KMS-11 (cell line): ENCODE measurements around the gene KLHL21.

Source experiments
- H2AFZ ChIP-seq: fragments of 200-600 bp; sonication (generic); 2 replicates; pipeline ENCODE4 v1.6.1; 2016; ENCODE audit warnings: antibody characterized with exemption, mixed run types, low read depth
- H3K27ac ChIP-seq: fragments of 200-600 bp; sonication (generic); 2 replicates; pipeline ENCODE4 v1.6.1; 2016; ENCODE audit warnings: mild to moderate bottlenecking, mixed run types
- H3K27me3 ChIP-seq: fragments of 200-600 bp; sonication (generic); 2 replicates; pipeline ENCODE4 v1.6.1; 2017; ENCODE audit warnings: mild to moderate bottlenecking, low read depth, mixed run types, moderate library complexity; ENCODE audit not compliant: insufficient read depth
- H3K36me3 ChIP-seq: fragments of 200-600 bp; sonication (generic); 2 replicates; pipeline ENCODE4 v1.6.1; 2017; ENCODE audit warnings: mild to moderate bottlenecking, mixed run types; ENCODE audit not compliant: insufficient read depth
- H3K4me1 ChIP-seq: fragments of 200-600 bp; sonication (generic); 2 replicates; pipeline ENCODE4 v1.6.1; 2016; ENCODE audit warnings: mild to moderate bottlenecking, low read depth, mixed run types; ENCODE audit not compliant: poor library complexity, severe bottlenecking
- H3K4me2 ChIP-seq: fragments of 200-600 bp; sonication (generic); 2 replicates; pipeline ENCODE4 v1.7.0; 2016; ENCODE audit warnings: mild to moderate bottlenecking, mixed run types
- H3K4me3 ChIP-seq: fragments of 200-600 bp; sonication (generic); IDR thresholded peaks from 2 replicates; pipeline ENCODE4 v1.6.1; 2017; ENCODE audit warnings: low read depth, low read length, mixed read lengths; ENCODE audit not compliant: insufficient read depth
- H3K79me2 ChIP-seq: fragments of 200-600 bp; sonication (generic); 2 replicates; pipeline ENCODE4 v1.6.1; 2016; ENCODE audit warnings: low read depth, mixed run types; ENCODE audit not compliant: insufficient read depth
- H3K9ac ChIP-seq: fragments of 200-600 bp; sonication (generic); 2 replicates; pipeline ENCODE4 v1.6.1; 2016; ENCODE audit warnings: mild to moderate bottlenecking, mixed run types
- H4K20me1 ChIP-seq: fragments of 200-600 bp; sonication (generic); 2 replicates; pipeline ENCODE4 v1.6.1; 2016; ENCODE audit warnings: mild to moderate bottlenecking, mixed run types; ENCODE audit not compliant: insufficient read depth
- TF ChIP-seq, protein P1 (sequence below): fragments of 200-600 bp; sonication (generic); conservative IDR thresholded peaks from 2 replicates; pipeline ENCODE4 v1.6.1; 2017; ENCODE audit warnings: low read depth, mild to moderate bottlenecking, antibody characterized with exemption, low read length, moderate library complexity, mixed read lengths

The KLHL21 gene

DNA sequence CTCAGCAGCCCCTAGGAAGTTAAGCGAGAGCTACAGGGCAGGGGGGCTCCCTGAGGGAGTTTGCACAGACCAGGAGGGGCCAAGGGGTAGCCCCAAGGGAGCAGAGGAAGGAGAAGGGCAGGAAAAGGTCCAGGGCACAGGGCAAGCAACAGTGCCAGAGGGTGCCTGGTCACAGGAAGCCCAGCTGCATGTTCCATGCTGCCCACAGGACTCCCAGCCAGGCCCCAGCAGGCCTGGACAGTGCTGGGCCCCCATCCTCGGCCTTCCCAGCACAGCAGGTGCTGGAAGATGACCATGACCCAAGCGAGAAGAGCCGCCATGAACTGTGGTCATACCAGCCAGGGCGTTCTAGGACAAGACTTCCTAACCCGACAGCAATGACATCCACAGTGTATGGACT is 11.0 kb downstream of the KLHL21 start:
- no peaks in the 10 kb centered on the region for H3K27me3 ChIP-seq
- H3K36me3 ChIP-seq = peaks cover 4% of the 10 kb centered on the region; the same call in 1 of the 2 replicates
- H3K79me2 ChIP-seq = peaks cover 6% of the 10 kb centered on the region
- H3K9ac ChIP-seq = no peak overlapping the region
- no peaks in the 10 kb centered on the region for H3K4me1 ChIP-seq
- no peak overlapping the region for H2AFZ ChIP-seq
- H3K27ac ChIP-seq = no peak overlapping the region
- no peak overlapping the region for H3K4me2 ChIP-seq
- TF ChIP-seq, protein P1, sequence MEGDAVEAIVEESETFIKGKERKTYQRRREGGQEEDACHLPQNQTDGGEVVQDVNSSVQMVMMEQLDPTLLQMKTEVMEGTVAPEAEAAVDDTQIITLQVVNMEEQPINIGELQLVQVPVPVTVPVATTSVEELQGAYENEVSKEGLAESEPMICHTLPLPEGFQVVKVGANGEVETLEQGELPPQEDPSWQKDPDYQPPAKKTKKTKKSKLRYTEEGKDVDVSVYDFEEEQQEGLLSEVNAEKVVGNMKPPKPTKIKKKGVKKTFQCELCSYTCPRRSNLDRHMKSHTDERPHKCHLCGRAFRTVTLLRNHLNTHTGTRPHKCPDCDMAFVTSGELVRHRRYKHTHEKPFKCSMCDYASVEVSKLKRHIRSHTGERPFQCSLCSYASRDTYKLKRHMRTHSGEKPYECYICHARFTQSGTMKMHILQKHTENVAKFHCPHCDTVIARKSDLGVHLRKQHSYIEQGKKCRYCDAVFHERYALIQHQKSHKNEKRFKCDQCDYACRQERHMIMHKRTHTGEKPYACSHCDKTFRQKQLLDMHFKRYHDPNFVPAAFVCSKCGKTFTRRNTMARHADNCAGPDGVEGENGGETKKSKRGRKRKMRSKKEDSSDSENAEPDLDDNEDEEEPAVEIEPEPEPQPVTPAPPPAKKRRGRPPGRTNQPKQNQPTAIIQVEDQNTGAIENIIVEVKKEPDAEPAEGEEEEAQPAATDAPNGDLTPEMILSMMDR = no peak
- H4K20me1 ChIP-seq = 0 out of 2 replicates have a peak, but pooled peaks cover 2% of the 10 kb centered on the region
- H3K4me3 ChIP-seq = no peak overlapping the region

DNA sequence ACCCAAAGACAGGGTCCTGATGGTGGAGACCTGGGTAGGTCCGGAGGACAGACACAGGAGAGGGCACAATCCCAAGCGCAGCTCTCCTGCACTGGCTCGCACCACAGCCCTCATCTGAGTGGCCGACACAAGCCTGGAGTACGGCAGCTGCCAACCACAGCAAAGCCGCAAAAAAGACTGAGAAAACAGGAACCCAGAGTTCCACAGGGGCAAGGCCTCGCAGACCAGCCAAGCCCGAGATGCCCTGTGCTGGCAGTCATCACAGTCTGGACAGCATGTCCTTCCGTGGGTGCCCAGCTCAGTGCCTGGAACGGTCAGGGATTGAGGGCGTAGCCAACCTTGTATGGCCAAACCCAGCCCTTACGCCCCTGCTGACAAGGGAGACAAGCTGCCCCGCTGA is 11.4 kb downstream of the KLHL21 start:
- no peaks in the 10 kb centered on the region for H3K4me1 ChIP-seq
- no peak overlapping the region for H3K4me2 ChIP-seq
- TF ChIP-seq, protein P1 = no peak
- no peak overlapping the region for H3K9ac ChIP-seq
- peaks cover 4% of the 10 kb centered on the region; the same call in 1 of the 2 replicates for H3K36me3 ChIP-seq
- no peak overlapping the region for H3K27ac ChIP-seq
- H3K79me2 ChIP-seq = peaks cover 4% of the 10 kb centered on the region; the same call in 1 of the 2 replicates
- no peak overlapping the region for H3K4me3 ChIP-seq
- no peaks in the 10 kb centered on the region for H3K27me3 ChIP-seq
- no peaks in the 10 kb centered on the region for H4K20me1 ChIP-seq
- H2AFZ ChIP-seq = no peak overlapping the region

DNA sequence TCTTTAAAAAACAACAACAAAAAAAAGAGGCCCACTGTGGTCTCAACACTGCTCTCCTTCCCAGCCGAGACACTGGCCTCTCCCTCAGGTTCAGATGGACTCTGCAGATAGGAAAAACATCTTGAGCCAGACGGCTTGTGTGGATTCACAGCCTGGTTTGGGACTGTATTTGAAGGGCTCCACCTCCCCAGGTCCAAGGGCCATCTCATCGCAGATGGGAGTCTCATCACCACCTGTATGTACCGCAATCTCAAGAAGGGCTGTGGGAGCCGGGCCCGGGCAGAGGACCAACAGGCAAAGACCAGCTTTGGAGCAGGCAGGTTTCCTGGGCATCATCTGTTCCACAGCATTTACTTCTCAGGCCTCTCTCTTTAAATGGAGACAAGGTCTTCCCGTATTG is 12.6 kb downstream of the KLHL21 start:
- no peaks in the 10 kb centered on the region for H4K20me1 ChIP-seq
- peaks cover 4% of the 10 kb centered on the region; the same call in 1 of the 2 replicates for H3K36me3 ChIP-seq
- no peaks in the 10 kb centered on the region for H3K79me2 ChIP-seq
- no peak overlapping the region for H3K4me3 ChIP-seq
- H3K4me1 ChIP-seq = no peaks in the 10 kb centered on the region
- H3K9ac ChIP-seq = no peak overlapping the region
- TF ChIP-seq, protein P1 = no peak
- H3K27ac ChIP-seq = no peak overlapping the region
- no peak overlapping the region for H3K4me2 ChIP-seq
- no peaks in the 10 kb centered on the region for H3K27me3 ChIP-seq
- H2AFZ ChIP-seq = no peak overlapping the region

DNA sequence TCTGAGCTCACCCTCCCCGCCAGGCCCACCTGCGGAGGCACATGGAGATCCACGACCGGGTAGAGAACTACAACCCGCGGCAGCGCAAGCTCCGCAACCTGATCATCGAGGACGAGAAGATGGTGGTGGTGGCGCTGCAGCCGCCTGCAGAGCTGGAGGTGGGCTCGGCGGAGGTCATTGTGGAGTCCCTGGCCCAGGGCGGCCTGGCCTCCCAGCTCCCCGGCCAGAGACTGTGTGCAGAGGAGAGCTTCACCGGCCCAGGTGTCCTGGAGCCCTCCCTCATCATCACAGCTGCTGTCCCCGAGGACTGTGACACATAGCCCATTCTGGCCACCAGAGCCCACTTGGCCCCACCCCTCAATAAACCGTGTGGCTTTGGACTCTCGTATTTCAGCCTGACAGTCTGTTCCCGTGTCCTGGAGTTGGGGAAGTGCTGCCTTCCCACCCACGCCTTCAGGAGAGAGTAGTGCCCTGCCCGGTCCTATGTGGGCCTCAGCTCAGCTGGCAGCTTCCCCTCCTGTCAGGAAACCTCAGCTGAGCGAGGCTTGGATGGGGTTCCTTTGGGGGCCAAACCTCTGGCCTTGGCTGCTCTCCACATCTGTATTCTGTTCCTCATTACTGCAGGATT is 13.7 kb downstream of the KLHL21 start:
- no peaks in the 10 kb centered on the region for H3K27me3 ChIP-seq
- H3K4me2 ChIP-seq = no peak overlapping the region
- H3K79me2 ChIP-seq = no peaks in the 10 kb centered on the region
- H3K36me3 ChIP-seq = no peaks in the 10 kb centered on the region
- no peak overlapping the region for H3K9ac ChIP-seq
- H2AFZ ChIP-seq = no peak overlapping the region
- H4K20me1 ChIP-seq = no peaks in the 10 kb centered on the region
- TF ChIP-seq, protein P1 = no peak
- H3K27ac ChIP-seq = no peak overlapping the region
- H3K4me1 ChIP-seq = peaks cover 2% of the 10 kb centered on the region
- H3K4me3 ChIP-seq = no peak overlapping the region
